C1 segment of cervical spinal cord (tissue), 14 donors: ENCODE data around the gene CYSTM1.
A peak's percentile ranks its signal among the peaks of the same experiment; 100 is the strongest.
"Not testable (repeated sequence)": the region's sequence is repeated elsewhere in the genome, so short reads cannot be mapped to it uniquely, and the experiment has no call there.

Experiments
- DNase-seq, 14 donors: peaks; one replicate each; lab custom pipeline; 2025; lab: John Stamatoyannopoulos, UW

The CYSTM1 gene

GRCh38 chr5:140176031-140176387, 1.0 kb downstream of the CYSTM1 start:
- DNase-seq: no peak

- DNase-seq: no peak
Observed at GRCh38 chr5:140178086-140178410, 3.1 kb downstream of the CYSTM1 start.

GRCh38 chr5:140178482-140179116, 3.6 kb downstream of the CYSTM1 start:
- no peak for DNase-seq

- DNase-seq: no peak
Observed at GRCh38 chr5:140181002-140181483, 6.1 kb downstream of the CYSTM1 start.

GRCh38 chr5:140181525-140181924, 6.5 kb downstream of the CYSTM1 start:
- DNase-seq: no peak

GRCh38 chr5:140182075-140182711, 7.2 kb downstream of the CYSTM1 start:
- DNase-seq: no peak

GRCh38 chr5:140182803-140183367, 7.9 kb downstream of the CYSTM1 start:
- DNase-seq: peak in 8 of 14 donors; percentile 11 to 40 (median 19)

- DNase-seq: no peak
Observed at GRCh38 chr5:140185409-140185808, 10.4 kb downstream of the CYSTM1 start.

- no peak for DNase-seq
Observed at GRCh38 chr5:140186267-140186671, 11.3 kb downstream of the CYSTM1 start.

GRCh38 chr5:140189253-140189652, 14.3 kb downstream of the CYSTM1 start:
- no peak for DNase-seq

GRCh38 chr5:140189977-140190871, 15.2 kb downstream of the CYSTM1 start:
- DNase-seq: no peak

- no peak for DNase-seq
Observed at GRCh38 chr5:140190872-140191218, 15.9 kb downstream of the CYSTM1 start.

GRCh38 chr5:140192715-140193430, 17.9 kb downstream of the CYSTM1 start:
- no peak for DNase-seq

GRCh38 chr5:140194662-140195061, 19.7 kb downstream of the CYSTM1 start:
- DNase-seq: no peak

- no peak for DNase-seq
Observed at GRCh38 chr5:140196115-140196814, 21.3 kb downstream of the CYSTM1 start.

GRCh38 chr5:140197023-140197422, 22.0 kb downstream of the CYSTM1 start:
- no peak for DNase-seq

- not testable (repeated sequence) for DNase-seq
Observed at GRCh38 chr5:140198915-140199314, 23.9 kb downstream of the CYSTM1 start.

GRCh38 chr5:140202078-140202477, 27.1 kb downstream of the CYSTM1 start:
- DNase-seq: no peak

- no peak for DNase-seq
Observed at GRCh38 chr5:140202610-140203009, 27.6 kb downstream of the CYSTM1 start.

- no peak for DNase-seq
Observed at GRCh38 chr5:140205216-140205615, 30.2 kb downstream of the CYSTM1 start.

- no peak for DNase-seq
Observed at GRCh38 chr5:140205952-140206351, 31.0 kb downstream of the CYSTM1 start.
